Left ventricle myocardium inferior (tissue), 1 donor: ENCODE measurements around the gene SSTR3. TPM values are rescaled to one million over a fixed set of nuclear protein-coding genes. Genes with fewer than 3 reads are reported as not detected.
"Not testable (repeated sequence)": the region's sequence is repeated elsewhere in the genome, so short reads cannot be mapped to it uniquely, and the experiment has no call there.

Source experiments
- DNase-seq: peaks from one replicate; pipeline ENCODE4 v3.0.0-alpha.2; 2020
- H3K27ac ChIP-seq: fragments of 200-600 bp; replicated peaks from 2 replicates; pipeline ENCODE4 v1.8.0; 2021
- H3K27me3 ChIP-seq: fragments of 200-600 bp; 2 replicates; pipeline ENCODE4 v1.8.0; 2021; ENCODE audit warnings: low read depth
- H3K36me3 ChIP-seq: fragments of 200-600 bp; 2 replicates; pipeline ENCODE4 v1.8.0; 2021
- H3K4me1 ChIP-seq: fragments of 200-600 bp; 2 replicates; pipeline ENCODE4 v1.8.0; 2021
- H3K4me3 ChIP-seq: fragments of 200-600 bp; 2 replicates; pipeline ENCODE4 v1.8.0; 2021; ENCODE audit warnings: mild to moderate bottlenecking, moderate library complexity
- H3K9me3 ChIP-seq: fragments of 200-600 bp; replicated peaks from 2 replicates; pipeline ENCODE4 v1.8.0; 2021
- CTCF ChIP-seq: fragments of 200-600 bp; IDR thresholded peaks from 2 replicates; pipeline ENCODE4 v1.8.0; 2021; ENCODE audit warnings: antibody characterized with exemption, mild to moderate bottlenecking, borderline replicate concordance
- intact Hi-C: fragments of 100-400 bp; cut with micrococcal nuclease; formaldehyde crosslinking; loops from one replicate; pipeline ENCODE4 v1.11.0; 2022
- total RNA-seq: library from RNA; stranded (reverse); fragmentation: NEBNext Ultra II Directional; extraction: Animal tissue kit (Norgen Biotek cat#: 25700); gene quantifications from one replicate; pipeline ENCODE4 v1.2.1, GENCODE V29; 2021
- donor health status: DM: no; HTN: yes; CAD: no; lungs with severe emphysema.

SSTR3 gene
- total RNA-seq, 1 donor from 2014 or later: not detected

DNA sequence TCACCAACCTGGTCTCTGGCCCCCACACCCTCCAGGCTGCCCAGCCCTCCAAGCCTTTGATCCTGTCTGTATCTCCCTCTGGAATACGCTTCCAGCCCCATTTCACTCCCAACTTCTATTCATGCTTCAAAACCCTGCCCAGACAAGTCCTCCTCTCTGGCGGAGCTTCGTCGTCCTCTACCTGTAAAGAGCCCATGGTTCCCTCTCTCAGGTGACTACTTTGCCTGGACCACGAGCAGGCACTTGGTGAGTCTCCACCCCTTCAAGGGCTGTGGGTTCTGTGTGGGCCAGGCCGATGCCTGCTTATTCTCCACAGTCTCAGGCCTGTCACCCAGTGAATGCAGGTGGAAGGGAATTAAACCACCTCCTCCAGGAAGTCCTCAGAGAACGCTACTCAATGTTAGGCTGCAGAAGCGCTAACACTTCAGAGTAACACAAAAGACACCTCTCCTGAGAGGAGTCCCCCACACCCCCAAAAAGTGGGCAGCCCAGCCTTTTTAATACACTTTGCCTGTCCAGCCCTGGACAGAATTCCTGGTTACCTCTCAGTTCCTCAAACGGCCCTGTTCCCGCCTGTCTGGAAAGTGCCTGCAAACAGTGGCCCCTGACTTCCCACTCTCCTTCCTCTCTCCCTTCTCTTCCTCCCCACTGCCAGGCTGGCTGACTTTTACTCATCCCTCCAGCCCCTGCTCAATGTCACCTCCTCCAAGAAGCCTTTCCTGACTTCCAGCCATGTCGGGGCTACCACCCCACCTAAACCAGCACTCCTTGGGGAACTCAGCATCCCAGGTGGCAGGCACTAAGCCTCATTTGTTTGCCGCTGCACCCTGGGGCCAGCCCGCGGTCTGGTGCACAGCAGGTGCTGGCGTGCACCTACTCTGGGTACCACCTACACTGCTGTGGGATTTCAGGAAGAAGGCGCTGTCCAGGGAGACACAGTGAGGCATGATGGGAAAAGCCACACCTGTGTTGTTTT, 22.7 kb upstream of the SSTR3 start:
- H3K4me1 ChIP-seq: no peaks in the 10 kb centered on the region
- H3K27ac ChIP-seq: no peak overlapping the region
- H3K4me3 ChIP-seq: no peak overlapping the region
- no peaks in the 10 kb centered on the region for H3K36me3 ChIP-seq
- peaks cover 99% of the 10 kb centered on the region for H3K27me3 ChIP-seq
- intact Hi-C loops: no loop called here
- no peaks in the 10 kb centered on the region for H3K9me3 ChIP-seq
- no peak for DNase-seq
- TF ChIP-seq CTCF: no peak

- peaks cover 98% of the 10 kb centered on the region for H3K27me3 ChIP-seq
- no peak for TF ChIP-seq CTCF
- H3K9me3 ChIP-seq: no peaks in the 10 kb centered on the region
- no peak overlapping the region for H3K4me3 ChIP-seq
- H3K27ac ChIP-seq: no peak overlapping the region
- H3K4me1 ChIP-seq: no peaks in the 10 kb centered on the region
- H3K36me3 ChIP-seq: no peaks in the 10 kb centered on the region
- intact Hi-C loops: no loop called here
- DNase-seq: no peak
Measured at GRCh38 chr22:37233751-37234631, 21.7 kb upstream of the SSTR3 start.

GRCh38 chr22:37233371-37233750, 21.1 kb upstream of the SSTR3 start:
- intact Hi-C loops, H3K4me1 ChIP-seq, H3K4me3 ChIP-seq, DNase-seq, H3K36me3 ChIP-seq, H3K27ac ChIP-seq, H3K9me3 ChIP-seq: not testable (repeated sequence)
- H3K27me3 ChIP-seq: peaks cover 96% of the 10 kb centered on the region

- no peak overlapping the region for H3K4me3 ChIP-seq
Measured at GRCh38 chr22:37232140-37232998, 20.1 kb upstream of the SSTR3 start.

More at GRCh38 chr22:37232140-37232998, 20.1 kb upstream of the SSTR3 start:
- H3K27ac ChIP-seq: no peak overlapping the region
- peaks cover 92% of the 10 kb centered on the region for H3K27me3 ChIP-seq
- no peaks in the 10 kb centered on the region for H3K9me3 ChIP-seq
- no peaks in the 10 kb centered on the region for H3K36me3 ChIP-seq
- intact Hi-C loops: no loop called here
- no peak for TF ChIP-seq CTCF
- no peak for DNase-seq
- H3K4me1 ChIP-seq: no peaks in the 10 kb centered on the region
